RKO (cell line): ENCODE measurements around the gene CSH2.
A peak's percentile ranks its signal among the peaks of the same experiment; 100 is the strongest.

Source experiments
- DNase-seq: peaks from one replicate; pipeline ENCODE4 v3.0.0-alpha.2; 2016; ENCODE audit warnings: low spot score

CSH2 gene

DNA sequence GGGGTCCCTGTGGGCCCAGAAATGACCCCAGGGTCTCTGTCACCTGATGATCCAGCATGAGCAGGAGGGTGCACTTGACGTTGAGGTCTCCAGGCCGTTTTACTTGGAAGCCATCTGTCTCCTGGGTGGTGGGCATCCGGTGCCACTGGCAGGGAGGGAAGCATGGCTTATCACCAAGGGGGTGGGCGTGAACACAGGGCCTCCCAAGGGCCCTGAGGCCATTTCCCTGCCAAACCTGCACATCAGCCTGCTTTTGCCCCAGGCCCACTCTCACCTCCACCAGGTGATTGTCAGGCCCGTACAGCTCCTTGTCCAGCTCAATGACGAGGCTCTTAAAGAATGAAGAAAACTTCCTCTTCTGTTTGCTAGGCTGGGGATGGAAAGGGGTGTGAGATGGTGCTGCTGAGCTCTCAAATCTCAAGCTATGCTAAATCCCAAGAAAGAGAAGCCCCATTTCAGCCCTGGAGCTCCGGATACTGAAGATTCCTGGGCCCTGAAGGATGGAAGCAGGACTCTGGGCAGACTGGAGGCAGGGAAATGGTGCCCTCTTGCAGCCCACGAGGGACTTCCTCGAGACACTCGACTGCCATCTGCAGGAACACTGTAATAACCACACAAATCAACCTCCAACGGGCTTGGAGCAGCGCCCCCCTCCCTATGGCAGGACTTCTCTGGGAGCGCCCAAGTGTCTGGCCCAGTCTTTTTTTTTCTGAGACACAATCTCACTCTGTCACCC is 38.9 kb downstream of the CSH2 start:
- DNase-seq = peak; percentile 93

DNA sequence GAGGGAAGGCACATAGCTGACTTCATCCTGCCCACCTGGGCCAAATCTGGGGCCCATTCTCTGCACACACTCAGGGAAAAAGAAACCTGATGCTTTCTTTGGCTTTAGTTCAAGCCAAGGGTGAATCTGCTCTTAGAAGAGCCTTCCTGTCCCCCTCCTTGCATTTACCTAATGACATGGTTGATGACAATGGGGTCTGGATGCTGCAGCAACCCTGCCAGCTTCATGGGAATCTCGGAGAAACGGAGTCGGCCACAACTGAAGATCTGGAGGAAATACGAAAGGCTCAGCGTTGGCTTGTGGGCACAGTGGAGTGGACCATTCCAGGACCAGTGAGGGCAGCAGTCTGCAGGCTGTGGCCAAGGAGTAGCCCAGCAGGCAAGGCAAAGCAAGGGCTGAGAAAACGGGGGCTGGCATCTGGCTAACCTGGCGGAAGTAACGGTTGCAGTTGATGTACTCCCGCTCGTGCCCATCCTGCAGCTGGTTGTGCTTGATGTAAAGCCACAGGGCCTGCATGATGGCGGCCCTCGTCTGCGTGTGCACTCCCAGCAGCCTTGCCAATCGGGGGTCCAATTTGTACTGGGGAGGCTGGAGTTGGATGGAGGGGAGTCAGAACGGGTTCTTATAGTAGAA is 39.6 kb downstream of the CSH2 start:
- DNase-seq = no peak

DNA sequence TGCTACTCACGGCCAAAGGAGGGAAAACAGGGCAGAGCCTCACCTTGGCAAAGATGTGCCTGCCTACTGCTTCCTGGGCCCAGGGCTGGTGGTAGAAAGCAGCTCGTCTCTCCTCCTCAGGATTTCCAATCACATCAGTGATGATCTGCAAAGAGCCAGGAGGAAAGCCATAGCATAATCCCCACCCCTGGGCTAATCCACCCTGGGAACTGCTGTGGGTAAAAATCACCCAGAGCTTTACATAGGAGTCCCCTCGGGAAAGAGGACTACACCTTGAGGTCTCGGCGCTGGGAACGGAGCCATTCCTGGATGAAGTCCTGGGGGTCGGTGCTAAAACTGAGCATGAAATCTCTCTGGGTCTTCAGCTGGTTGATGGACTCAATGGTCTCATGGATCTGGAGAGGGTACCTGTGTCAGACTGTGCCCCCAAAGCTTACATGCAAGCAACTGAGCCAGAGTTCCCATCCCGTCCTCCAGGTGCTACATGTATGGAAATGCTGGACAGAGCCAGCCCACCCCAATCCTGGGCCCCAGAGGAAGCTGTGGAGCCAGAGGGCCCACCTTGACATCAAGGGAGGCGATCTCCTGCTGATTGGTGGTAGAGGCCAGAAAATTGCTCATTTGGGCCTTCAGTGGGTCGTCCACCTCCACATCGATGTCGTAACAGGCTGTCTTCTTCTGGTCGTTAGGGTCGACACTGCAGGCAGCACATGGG is 40.3 kb downstream of the CSH2 start:
- DNase-seq = no peak

DNA sequence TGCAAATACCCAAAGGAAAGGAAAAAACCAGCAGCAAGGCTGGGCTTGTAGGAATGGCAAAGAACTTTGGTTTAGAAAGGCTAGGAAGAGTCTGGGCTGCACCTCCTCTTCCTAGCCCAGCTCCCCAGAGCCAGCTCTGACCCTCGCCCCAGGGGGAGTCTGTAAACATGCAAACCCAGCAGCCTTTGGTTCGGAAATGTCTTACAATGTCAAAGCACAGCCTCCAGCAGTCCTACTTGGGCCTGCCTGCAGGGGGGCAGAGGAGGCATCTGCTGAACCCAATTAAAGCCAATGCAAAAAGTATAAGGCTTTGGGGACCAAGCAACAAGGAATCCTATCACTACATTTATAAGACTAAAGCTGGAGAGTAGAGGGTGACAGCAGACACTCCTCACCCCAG is 41.0 kb downstream of the CSH2 start:
- DNase-seq = peak; percentile 32

DNA sequence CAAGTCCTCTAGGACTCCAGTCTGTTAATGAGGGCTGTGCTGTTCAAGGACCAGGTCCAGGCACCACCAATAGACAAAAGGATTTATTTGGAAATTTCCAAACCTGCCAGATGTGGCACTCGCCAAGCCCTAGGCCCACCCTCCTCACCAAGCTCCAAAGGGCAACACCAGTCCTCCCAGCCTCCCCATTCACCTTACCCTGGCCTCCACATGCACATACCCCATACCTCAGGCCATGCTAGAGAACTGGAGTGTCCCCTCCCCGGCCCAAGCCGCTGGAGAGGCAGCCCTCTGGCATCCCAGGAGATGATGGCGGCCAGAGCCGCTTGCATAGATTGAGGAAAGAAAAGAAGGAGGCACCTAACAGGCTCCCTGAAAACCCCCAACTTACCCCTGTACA is 41.5 kb downstream of the CSH2 start:
- no peak for DNase-seq

DNA sequence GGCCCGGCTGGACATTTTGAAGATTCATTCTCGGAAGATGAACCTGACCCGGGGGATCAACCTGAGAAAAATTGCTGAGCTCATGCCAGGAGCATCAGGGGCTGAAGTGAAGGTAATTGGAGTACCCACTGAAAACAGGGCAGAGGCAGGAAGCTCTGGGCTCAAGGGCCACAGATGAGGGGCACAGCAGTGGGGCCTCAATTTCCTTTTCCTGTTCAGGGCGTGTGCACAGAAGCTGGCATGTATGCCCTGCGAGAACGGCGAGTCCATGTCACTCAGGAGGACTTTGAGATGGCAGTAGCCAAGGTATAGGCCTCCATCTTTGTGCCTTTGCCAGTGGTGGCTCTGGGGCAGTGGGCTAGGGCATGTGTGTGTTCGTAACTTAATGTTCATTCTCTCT is 42.0 kb downstream of the CSH2 start:
- no peak for DNase-seq

DNA sequence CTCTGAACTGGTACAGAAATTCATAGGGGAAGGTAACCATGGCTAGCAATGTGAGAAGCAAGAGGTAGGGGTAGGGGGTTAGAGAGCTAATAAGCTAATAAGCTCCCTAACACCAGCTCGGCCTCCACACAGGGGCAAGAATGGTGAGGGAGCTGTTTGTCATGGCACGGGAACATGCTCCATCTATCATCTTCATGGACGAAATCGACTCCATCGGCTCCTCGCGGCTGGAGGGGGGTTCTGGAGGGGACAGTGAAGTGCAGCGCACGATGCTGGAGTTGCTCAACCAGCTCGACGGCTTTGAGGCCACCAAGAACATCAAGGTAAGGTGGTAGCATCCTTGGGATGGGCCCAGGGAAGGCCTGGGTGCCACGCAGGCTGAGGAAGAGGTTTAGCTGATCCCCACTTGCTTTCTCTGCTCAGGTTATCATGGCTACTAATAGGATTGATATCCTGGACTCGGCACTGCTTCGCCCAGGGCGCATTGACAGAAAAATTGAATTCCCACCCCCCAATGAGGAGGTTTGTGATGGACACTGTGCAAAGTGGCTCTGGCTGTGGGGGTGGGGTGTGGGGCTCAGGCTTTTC is 42.5 kb downstream of the CSH2 start:
- no peak for DNase-seq

DNA sequence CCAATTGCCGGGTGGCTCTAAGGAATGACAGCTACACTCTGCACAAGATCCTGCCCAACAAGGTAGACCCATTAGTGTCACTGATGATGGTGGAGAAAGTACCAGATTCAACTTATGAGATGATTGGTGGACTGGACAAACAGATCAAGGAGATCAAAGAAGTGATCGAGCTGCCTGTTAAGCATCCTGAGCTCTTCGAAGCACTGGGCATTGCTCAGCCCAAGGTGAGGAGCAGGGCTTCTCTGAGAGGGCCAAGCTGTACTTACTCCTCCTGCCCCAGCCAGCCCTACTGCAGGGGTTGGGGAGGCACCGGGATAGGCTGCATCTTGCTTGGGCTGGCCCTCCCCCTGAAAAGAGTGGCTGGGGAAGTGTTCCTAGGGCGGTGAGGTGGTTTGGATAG is 43.2 kb downstream of the CSH2 start:
- DNase-seq = no peak

DNA sequence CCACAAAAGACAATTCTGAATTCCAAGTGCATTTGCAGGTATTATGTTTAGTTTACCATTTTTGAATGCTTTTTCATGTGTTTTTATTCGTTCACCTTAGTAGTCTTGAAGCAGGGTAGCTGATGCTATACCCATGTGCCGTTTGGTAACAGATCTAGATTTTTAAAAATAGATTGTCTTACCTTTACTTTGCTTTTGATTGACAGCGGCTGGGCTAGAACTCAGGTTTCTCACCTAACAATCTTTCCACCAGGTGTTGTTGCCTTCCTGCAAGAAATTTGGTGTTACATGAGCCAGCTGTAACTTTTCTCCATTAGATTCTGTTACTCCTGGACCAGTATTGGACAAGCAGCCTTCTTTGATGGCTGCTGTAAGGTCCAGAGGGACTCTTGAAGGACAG is 44.5 kb downstream of the CSH2 start:
- DNase-seq = no peak

DNA sequence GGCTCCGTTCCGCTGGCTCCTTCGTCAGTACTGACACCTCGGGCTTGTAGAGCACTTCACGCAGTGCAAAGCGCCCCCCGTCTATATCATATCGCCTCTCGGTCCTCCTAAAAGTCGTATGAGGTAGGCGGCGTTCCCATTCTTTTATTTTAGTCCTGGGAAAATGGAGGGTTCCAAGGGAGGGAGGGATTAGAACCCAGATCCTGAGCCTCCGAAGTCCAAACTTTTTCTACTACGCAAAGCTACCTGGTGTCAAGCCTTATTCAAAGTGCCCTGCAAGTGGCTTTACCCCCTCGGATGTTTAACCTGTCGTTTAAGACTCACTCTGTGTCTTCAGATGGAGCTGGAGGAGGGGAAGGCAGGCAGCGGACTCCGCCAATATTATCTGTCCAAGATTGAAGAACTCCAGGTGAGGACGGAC is 45.7 kb downstream of the CSH2 start:
- no peak for DNase-seq

DNA sequence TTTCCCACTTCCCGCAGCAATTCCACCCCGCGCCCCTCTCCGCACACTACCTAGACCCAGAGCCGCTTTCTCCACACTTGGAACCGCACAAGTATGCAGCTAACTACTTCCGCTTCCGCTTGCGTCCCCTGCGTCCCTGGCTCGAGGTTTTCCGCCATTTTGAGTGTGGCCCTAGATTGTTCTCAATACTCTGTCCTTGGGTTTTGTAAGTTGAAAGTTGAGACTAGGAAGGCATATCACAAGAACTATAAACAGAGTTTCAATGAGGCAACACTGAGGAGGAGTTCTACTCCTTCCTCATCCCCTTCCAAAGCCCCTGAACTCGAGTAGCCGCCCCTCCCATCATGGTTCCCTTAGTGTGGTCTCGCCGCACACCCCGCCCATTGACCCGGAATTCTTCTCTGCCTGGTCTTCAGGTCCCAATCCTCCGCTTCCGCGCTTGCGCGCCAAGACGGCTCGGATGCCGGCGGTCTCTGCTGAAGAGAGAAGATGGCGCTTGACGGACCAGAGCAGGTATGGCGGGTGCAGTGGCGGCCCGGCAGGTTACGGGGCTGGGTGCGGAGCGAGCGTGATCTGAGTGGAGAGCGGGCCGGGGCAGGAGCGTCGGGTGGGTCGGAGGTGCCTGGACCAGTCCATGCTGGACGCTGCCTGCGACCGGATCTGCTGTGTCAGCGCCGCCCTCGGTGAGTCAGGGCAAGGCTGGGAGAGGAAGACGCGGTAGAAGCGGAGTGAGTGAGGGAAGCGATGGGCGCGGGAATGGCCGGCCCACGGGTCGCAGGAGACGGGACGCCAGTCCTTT is 46.3 kb downstream of the CSH2 start, which contains the start of the genes FTSJ3 and PSMC5:
FTSJ3 (minus strand) TSS at position 662 of the 799 bp plus-strand sequence. CDS start 761 bp downstream, outside the sequence.
PSMC5 (plus strand) TSS at position 430 of the 799 bp plus-strand sequence; CDS start at position 490, 60 bp downstream.
- DNase-seq = peak; percentile 93

DNA sequence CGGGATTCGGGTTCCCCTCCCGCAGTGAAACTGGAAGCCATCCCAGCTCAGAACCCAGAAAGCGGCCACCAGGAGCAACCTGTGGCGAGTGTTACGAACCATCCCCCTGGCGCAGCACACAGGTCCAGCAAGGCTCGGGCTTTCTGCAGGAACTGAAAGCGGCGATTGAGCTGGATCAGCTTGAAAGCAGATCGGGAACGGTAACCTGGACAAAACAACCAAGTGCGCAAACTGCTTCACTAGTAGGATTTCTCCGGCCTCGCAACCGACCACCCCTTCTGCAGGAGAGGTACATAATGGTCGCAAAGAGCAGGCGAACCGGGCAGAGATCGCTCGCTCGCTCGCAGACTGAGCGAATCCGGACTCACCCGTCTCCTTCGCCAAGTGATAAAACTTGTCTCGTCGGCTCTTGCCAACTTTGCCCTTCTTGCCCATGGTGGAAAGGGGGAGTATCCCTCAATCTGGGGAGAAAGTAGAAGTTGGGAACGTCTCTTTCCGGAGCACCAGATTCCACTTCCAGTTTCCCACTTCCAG is 46.9 kb downstream of the CSH2 start:
- DNase-seq = no peak

DNA sequence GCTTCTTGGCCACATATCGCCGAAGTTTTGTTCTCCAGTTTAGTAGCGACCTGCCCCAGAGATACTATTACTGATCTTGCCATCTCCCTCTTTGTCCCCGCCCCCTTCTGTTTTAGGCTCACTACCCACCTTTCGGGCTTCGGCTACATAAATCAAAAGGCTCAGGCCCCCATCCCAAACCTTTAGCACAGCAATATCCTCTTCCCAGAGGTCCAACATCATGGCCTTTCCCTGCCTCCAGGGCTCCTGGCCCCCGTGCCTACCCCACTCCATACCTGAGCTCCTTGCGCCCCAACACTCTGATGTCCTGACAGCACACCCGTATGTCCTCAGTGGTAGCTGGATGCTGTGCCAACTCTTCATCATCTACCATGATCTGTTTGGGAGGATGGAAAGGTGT is 49.1 kb downstream of the CSH2 start:
- no peak for DNase-seq

DNA sequence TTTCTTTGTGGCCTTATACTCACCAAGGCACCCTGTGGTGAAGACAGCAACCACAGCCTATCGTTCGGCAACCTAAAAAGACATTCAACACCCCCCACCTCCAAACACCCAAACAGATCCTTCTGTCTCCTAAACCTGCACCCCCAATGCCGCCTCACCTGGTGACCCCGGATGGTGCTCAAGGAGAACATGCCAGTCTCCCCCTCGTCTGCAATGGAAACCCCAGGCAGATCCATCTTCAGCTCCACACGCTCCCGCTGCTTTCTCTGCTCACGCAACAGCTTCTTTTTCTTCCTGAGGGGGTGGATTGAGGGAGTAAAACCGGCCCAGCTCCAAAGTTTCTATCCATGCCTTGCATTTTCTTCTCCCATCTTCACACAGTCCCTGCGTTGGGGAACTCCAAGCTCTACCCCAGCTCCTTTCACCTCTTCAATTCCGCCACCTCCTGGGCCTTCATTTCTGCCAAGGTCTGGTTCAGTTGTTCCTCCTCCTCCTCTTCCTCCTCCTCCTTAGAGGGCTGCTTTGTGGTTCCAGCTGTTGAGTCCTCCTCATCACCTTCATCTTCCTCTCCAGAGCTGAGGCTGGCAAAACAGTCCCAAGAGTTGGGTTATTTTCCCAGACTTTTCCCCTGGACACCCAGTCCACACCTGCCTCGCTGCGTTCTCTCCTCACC is 49.7 kb downstream of the CSH2 start:
- no peak for DNase-seq

DNA sequence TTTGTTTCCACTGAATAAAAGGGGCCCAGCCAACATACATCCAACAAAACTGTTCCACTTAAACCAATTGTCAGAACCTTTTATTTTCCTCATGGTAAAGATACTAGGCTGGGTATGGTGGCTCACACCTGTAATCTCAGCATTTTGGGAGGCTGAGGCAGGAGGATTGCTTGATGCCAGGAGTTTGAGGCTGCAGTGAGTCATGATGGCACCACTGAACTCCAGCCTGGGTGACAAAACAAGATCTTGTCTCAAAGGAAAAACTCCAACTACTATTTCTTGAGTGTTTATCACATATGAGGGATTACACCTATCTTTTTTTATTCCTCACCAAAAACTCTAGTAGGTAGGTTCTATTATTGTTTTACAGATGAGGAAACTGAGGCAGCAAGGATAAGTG is 50.9 kb downstream of the CSH2 start:
- DNase-seq = no peak
